K562 (cell line): ENCODE measurements around the gene MACROD2. TPM values are rescaled to one million over a fixed set of nuclear protein-coding genes. Genes with fewer than 3 reads are reported as not detected.

Experiments
- ATAC-seq: fragments of 200-7000 bp; cut with Tn5 transposase; 3 replicates; pipeline ENCODE4 v1.9.1; 2020; ENCODE audit warnings: moderate library complexity
- BruUV-seq: library from RNA; stranded (reverse); fragments of 400-500 nt; replicated peaks from 2 replicates; lab custom pipeline; 2021; lab: Mats Ljungman, UMichigan
- CTCF ChIA-PET: fragments of 300-600 bp; formaldehyde crosslinking; extraction: SDS; loops from one replicate; lab custom pipeline; 2021; ENCODE audit warnings: low intra/inter-chr PET ratio; lab: Yijun Ruan, JAX
- POLR2A ChIA-PET: fragments of 300-600, 350-650 bp; sonication (Branson Sonifier 250); formaldehyde crosslinking; extraction: SDS; loops from one replicate; lab custom pipeline; 2021; ENCODE audit warnings: antibody characterized with exemption, inconsistent platforms; lab: Yijun Ruan, JAX
- DNase-seq, 4 experiments: peaks; one replicate each; pipeline versions ENCODE4 v3.0.0 to v3.0.0-alpha.2; 2011 to 2018; ENCODE audit warnings: low spot score in 3 of 4, mixed read lengths in 3 of 4; ENCODE audit errors: extremely low read depth in 1 of 4
- FAIRE-seq: peaks from 2 replicates; lab custom pipeline; 2011; peaks lifted over from hg19 to GRCh38; lab: Jason Lieb, UNC
- H2AFZ ChIP-seq: 2 replicates; pipeline ENCODE4 v1.6.0; 2011; ENCODE audit warnings: low read depth, low read length, control low read depth, inconsistent platforms
- H3K27ac ChIP-seq: fragments of 200-600 bp; 3 replicates; pipeline ENCODE4 v1.8.0; 2011; ENCODE audit warnings: low read depth, mild to moderate bottlenecking, control low read depth, inconsistent platforms, low read length, moderate library complexity, mixed read lengths; ENCODE audit errors: extremely low read depth
- H3K27me3 ChIP-seq, 2 experiments: fragments of 300-600 bp in 1 of 2; 2 replicates in 1 of 2; 3 replicates in 1 of 2; pipeline versions ENCODE4 v1.6.0 to v1.8.0; 2011; ENCODE audit warnings: inconsistent platforms in 2 of 2, low read length in 2 of 2, mild to moderate bottlenecking in 1 of 2, mixed read lengths in 1 of 2, moderate library complexity in 1 of 2; ENCODE audit not compliant: control insufficient read depth in 2 of 2, insufficient read depth in 2 of 2
- H3K36me3 ChIP-seq: fragments of 300-600 bp; 3 replicates; pipeline ENCODE4 v1.8.0; 2011; ENCODE audit warnings: mild to moderate bottlenecking, low read length, inconsistent platforms; ENCODE audit not compliant: control insufficient read depth, insufficient read depth
- H3K4me1 ChIP-seq, 2 experiments: fragments of 200-600 bp in 1 of 2; replicated peaks in 1 of 2; 2 replicates in 1 of 2; 3 replicates in 1 of 2; pipeline versions ENCODE4 v1.5.1 to v1.8.0; 2011; ENCODE audit warnings: inconsistent platforms in 2 of 2, low read length in 2 of 2, mild to moderate bottlenecking in 1 of 2, mixed read lengths in 1 of 2, moderate library complexity in 1 of 2; ENCODE audit not compliant: control insufficient read depth in 2 of 2, insufficient read depth in 2 of 2
- H3K4me2 ChIP-seq: 2 replicates; pipeline ENCODE4 v1.6.1; 2011; ENCODE audit warnings: low read length, control low read depth, inconsistent platforms, mixed read lengths; ENCODE audit not compliant: insufficient read depth
- H3K4me3 ChIP-seq: fragments of 200-600 bp; sonication (generic), shearing (Covaris generic); 2 replicates; pipeline ENCODE4 v1.5.1; 2016; ENCODE audit warnings: control low read depth, inconsistent platforms
- H3K79me2 ChIP-seq: fragments of 200-600 bp; 3 replicates; pipeline ENCODE4 v1.8.0; 2011; ENCODE audit warnings: low read length, inconsistent platforms; ENCODE audit not compliant: control insufficient read depth, insufficient read depth
- H3K9ac ChIP-seq, 2 experiments: 2 replicates each; pipeline versions ENCODE4 v1.6.0 to v1.6.1; 2011; ENCODE audit warnings: low read depth in 2 of 2, low read length in 2 of 2, control low read depth in 1 of 2, inconsistent platforms in 1 of 2, mild to moderate bottlenecking in 1 of 2, mixed read lengths in 1 of 2; ENCODE audit not compliant: insufficient read depth in 1 of 2
- H3K9me1 ChIP-seq: one replicate; pipeline ENCODE4 v1.6.0; 2011; ENCODE audit warnings: inconsistent platforms, mild to moderate bottlenecking, low read length, moderate library complexity; ENCODE audit not compliant: control insufficient read depth, insufficient read depth
- H3K9me3 ChIP-seq: replicated peaks from 2 replicates; pipeline ENCODE4 v1.5.1; 2011; ENCODE audit warnings: low read depth, low read length, inconsistent platforms; ENCODE audit not compliant: control insufficient read depth, insufficient read depth
- H4K20me1 ChIP-seq: replicated peaks from 2 replicates; pipeline ENCODE4 v1.6.1; 2011; ENCODE audit warnings: low read length, inconsistent platforms, mixed read lengths; ENCODE audit not compliant: control insufficient read depth, insufficient read depth
- BCL6 ChIP-seq: fragments of 250-450 bp; sonication (Bioruptor Pico); IDR thresholded peaks from 2 replicates; pipeline ENCODE4 v1.4.0; 2020
- CBX1 ChIP-seq: sonication (generic); IDR thresholded peaks from 2 replicates; pipeline ENCODE4 v1.6.1; 2016; ENCODE audit warnings: antibody characterized with exemption, low read depth, mild to moderate bottlenecking
- DACH1 ChIP-seq: fragments of 450-650 bp; IDR thresholded peaks from 2 replicates; pipeline ENCODE4 v1.6.1; 2018; ENCODE audit not compliant: partially characterized antibody
- GATAD2A ChIP-seq: fragments of 450-650 bp; IDR thresholded peaks from 2 replicates; pipeline ENCODE4 v1.6.1; 2017
- KLF10 ChIP-seq: fragments of 250-450 bp; sonication (Bioruptor Pico); IDR thresholded peaks from 2 replicates; pipeline ENCODE4 v1.6.1; 2021; ENCODE audit warnings: matching md5 sums
- PTBP1 ChIP-seq: fragments of 200-400 bp; formaldehyde crosslinking; IDR thresholded peaks from 2 replicates; pipeline ENCODE4 v1.6.1; 2017; ENCODE audit warnings: low read depth, low read length
- TRIM24 ChIP-seq, 2 experiments: fragments of 450-650 bp; IDR thresholded peaks; 2 replicates each; pipeline ENCODE4 v1.6.1; 2016
- ZNF12 ChIP-seq: sonication (generic); formaldehyde crosslinking; IDR thresholded peaks from 2 replicates; pipeline ENCODE4 v1.4.0; 2020; ENCODE audit warnings: mild to moderate bottlenecking, missing genetic modification reagents
- WGBS: fragments of 100-300 bp; shearing (Covaris generic); methylation state at CpG from one replicate; pipeline ENCODE4 v1.1.6; 2016; ENCODE audit warnings: low coverage, mixed read lengths; ENCODE audit not compliant: insufficient coverage; ENCODE audit errors: missing lambda C conversion rate; 5-methylcytosine and 5-hydroxymethylcytosine counted together
- in situ Hi-C: fragments of 300-500 bp; cut with MboI; formaldehyde crosslinking; loops from 4 replicates; pipeline ENCODE4 v1.15.0; 2018; ENCODE audit warnings: inconsistent platforms, mixed read lengths
- intact Hi-C: fragments of 100-400 bp; cut with micrococcal nuclease; formaldehyde crosslinking; loops from 2 replicates; pipeline ENCODE4 v1.14.2; 2022
- polyA plus RNA-seq, 8 experiments: library from polyadenylated mRNA; depleted of rRNA in 4 of 8; stranded (reverse) in 5 of 8; unstranded in 3 of 8; fragments of >200 nt; fragmentation: Nextera tagmentation in 2 of 8; fragmentation: Illumina TruSeq in 1 of 8; extraction: Ambion mirVana in 2 of 8; extraction: Trizol in 1 of 8; gene quantifications; 2 replicates each; pipeline versions ENCODE4 v1.2.1 to v1.2.3, GENCODE V29; 2011 to 2014; ENCODE audit warnings: inconsistent platforms in 1 of 8, missing spikeins in 1 of 8
- total RNA-seq, 7 experiments: library from RNA; depleted of rRNA in 6 of 7; stranded (reverse); fragments of >200 nt in 6 of 7; fragmentation: Illumina TruSeq in 2 of 7; extraction: Trizol in 2 of 7; gene quantifications; 2 replicates each; pipeline versions ENCODE4 v1.2.1 to v1.2.3, GENCODE V29; 2011 to 2021; ENCODE audit warnings: low replicate concordance in 1 of 7
- TF ChIP-seq, protein P1 (sequence below): fragments of 450-650 bp; formaldehyde crosslinking; IDR thresholded peaks from 2 replicates; pipeline ENCODE4 v1.4.0; 2022; ENCODE audit warnings: missing genetic modification characterization
- TF ChIP-seq, protein P2 (sequence below): fragments of 200-400 bp; formaldehyde crosslinking; IDR thresholded peaks from 2 replicates; pipeline ENCODE4 v1.6.1; 2017; ENCODE audit warnings: mild to moderate bottlenecking, low read depth, low read length, moderate library complexity
- TF ChIP-seq, protein P3 (sequence below): fragments of 200-800 bp; sonication (Bioruptor generic); IDR thresholded peaks from 2 replicates; pipeline ENCODE4 v1.6.1; 2017; ENCODE audit warnings: missing genetic modification characterization, missing compliant biosample characterization
- TF ChIP-seq, protein P4 (sequence below): IDR thresholded peaks from 3 replicates; pipeline ENCODE4 v1.6.1; 2011; ENCODE audit warnings: borderline replicate concordance, mild to moderate bottlenecking; ENCODE audit not compliant: insufficient read length, insufficient read depth
- TF ChIP-seq, protein P5 (sequence below): fragments of 450-650 bp; IDR thresholded peaks from 2 replicates; pipeline ENCODE4 v1.7.0; 2016; ENCODE audit warnings: borderline replicate concordance
- TF ChIP-seq, protein P6 (sequence below): fragments of 450-650 bp; IDR thresholded peaks from 2 replicates; pipeline ENCODE4 v1.6.1; 2018; ENCODE audit warnings: mild to moderate bottlenecking, low read depth; ENCODE audit not compliant: partially characterized antibody

The MACROD2 gene
- total and polyA plus RNA-seq, 9 of the 15 experiments (the other 6 are each of a cell fraction or from before 2014, with no cell fraction given), result not detected

DNA sequence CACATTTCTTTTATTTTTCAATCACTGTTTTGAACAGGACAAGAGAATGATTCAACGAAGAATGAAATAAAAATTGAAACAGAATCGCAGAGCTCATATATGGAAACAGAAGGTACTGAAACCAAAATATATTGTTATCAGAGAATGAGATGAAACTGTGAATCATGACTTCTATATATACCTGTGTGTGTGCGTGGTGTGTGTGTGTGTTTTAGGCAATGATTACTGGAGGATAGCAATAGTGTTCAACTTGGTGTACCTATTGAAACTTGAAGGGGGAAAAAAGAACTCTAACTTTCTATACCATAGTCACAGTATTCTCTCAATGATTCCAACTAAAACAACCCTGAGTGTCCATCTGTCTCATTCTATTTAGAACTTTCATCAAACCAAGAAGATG is 1991.4 kb downstream of the MACROD2 start:
- Histone ChIP-seq H3K36me3 (no peaks in the 10 kb centered on the region), H3K4me2 (no peak overlapping the region), H3K9ac (no peak overlapping the region), H3K9me1 (no peaks in the 10 kb centered on the region), H3K27ac (no peak overlapping the region), H3K4me1 (no peaks in the 10 kb centered on the region), H3K4me3 (no peak overlapping the region), H4K20me1 (no peaks in the 10 kb centered on the region), H3K9me3 (no peaks in the 10 kb centered on the region), H3K79me2 (no peaks in the 10 kb centered on the region), H2AFZ (no peak overlapping the region), H3K27me3 (no peaks in the 10 kb centered on the region)
- no peak for ATAC-seq
- WGBS, result 3% methylated on average over 3 of the region's 3 CpGs
- DNase-seq, result no peak
- no TSS peak for BruUV-seq
- in situ Hi-C loops (no loop called here), intact Hi-C loops (no loop called here)
- no peak for FAIRE-seq
- ChIA-PET CTCF (no interaction called here), POLR2A (no interaction called here)
- no peak for TF ChIP-seq ZNF12 (CRISPR knock-in tag)
- TF ChIP-seq CBX1, result no peak
- no peak for TF ChIP-seq TRIM24 (IDR thresholded peaks at IDR 0.05)
- TF ChIP-seq, protein P1, sequence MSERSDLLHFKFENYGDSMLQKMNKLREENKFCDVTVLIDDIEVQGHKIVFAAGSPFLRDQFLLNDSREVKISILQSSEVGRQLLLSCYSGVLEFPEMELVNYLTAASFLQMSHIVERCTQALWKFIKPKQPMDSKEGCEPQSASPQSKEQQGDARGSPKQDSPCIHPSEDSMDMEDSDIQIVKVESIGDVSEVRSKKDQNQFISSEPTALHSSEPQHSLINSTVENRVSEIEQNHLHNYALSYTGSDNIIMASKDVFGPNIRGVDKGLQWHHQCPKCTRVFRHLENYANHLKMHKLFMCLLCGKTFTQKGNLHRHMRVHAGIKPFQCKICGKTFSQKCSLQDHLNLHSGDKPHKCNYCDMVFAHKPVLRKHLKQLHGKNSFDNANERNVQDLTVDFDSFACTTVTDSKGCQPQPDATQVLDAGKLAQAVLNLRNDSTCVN, result no peak
- TF ChIP-seq, protein P2, sequence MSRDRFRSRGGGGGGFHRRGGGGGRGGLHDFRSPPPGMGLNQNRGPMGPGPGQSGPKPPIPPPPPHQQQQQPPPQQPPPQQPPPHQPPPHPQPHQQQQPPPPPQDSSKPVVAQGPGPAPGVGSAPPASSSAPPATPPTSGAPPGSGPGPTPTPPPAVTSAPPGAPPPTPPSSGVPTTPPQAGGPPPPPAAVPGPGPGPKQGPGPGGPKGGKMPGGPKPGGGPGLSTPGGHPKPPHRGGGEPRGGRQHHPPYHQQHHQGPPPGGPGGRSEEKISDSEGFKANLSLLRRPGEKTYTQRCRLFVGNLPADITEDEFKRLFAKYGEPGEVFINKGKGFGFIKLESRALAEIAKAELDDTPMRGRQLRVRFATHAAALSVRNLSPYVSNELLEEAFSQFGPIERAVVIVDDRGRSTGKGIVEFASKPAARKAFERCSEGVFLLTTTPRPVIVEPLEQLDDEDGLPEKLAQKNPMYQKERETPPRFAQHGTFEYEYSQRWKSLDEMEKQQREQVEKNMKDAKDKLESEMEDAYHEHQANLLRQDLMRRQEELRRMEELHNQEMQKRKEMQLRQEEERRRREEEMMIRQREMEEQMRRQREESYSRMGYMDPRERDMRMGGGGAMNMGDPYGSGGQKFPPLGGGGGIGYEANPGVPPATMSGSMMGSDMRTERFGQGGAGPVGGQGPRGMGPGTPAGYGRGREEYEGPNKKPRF, result no peak
- TF ChIP-seq, protein P3, sequence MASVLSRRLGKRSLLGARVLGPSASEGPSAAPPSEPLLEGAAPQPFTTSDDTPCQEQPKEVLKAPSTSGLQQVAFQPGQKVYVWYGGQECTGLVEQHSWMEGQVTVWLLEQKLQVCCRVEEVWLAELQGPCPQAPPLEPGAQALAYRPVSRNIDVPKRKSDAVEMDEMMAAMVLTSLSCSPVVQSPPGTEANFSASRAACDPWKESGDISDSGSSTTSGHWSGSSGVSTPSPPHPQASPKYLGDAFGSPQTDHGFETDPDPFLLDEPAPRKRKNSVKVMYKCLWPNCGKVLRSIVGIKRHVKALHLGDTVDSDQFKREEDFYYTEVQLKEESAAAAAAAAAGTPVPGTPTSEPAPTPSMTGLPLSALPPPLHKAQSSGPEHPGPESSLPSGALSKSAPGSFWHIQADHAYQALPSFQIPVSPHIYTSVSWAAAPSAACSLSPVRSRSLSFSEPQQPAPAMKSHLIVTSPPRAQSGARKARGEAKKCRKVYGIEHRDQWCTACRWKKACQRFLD (CRISPR knock-in tag), result no peak
- TF ChIP-seq, protein P4, sequence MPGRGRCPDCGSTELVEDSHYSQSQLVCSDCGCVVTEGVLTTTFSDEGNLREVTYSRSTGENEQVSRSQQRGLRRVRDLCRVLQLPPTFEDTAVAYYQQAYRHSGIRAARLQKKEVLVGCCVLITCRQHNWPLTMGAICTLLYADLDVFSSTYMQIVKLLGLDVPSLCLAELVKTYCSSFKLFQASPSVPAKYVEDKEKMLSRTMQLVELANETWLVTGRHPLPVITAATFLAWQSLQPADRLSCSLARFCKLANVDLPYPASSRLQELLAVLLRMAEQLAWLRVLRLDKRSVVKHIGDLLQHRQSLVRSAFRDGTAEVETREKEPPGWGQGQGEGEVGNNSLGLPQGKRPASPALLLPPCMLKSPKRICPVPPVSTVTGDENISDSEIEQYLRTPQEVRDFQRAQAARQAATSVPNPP, result no peak
- no peak for TF ChIP-seq KLF10 (CRISPR knock-in tag)
- TF ChIP-seq GATAD2A, result no peak
- TF ChIP-seq, protein P5, sequence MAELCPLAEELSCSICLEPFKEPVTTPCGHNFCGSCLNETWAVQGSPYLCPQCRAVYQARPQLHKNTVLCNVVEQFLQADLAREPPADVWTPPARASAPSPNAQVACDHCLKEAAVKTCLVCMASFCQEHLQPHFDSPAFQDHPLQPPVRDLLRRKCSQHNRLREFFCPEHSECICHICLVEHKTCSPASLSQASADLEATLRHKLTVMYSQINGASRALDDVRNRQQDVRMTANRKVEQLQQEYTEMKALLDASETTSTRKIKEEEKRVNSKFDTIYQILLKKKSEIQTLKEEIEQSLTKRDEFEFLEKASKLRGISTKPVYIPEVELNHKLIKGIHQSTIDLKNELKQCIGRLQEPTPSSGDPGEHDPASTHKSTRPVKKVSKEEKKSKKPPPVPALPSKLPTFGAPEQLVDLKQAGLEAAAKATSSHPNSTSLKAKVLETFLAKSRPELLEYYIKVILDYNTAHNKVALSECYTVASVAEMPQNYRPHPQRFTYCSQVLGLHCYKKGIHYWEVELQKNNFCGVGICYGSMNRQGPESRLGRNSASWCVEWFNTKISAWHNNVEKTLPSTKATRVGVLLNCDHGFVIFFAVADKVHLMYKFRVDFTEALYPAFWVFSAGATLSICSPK, result no peak
- TF ChIP-seq PTBP1, result no peak
- TF ChIP-seq BCL6 (CRISPR knock-in tag), result no peak
- TF ChIP-seq DACH1, result no peak
- TF ChIP-seq, protein P6, sequence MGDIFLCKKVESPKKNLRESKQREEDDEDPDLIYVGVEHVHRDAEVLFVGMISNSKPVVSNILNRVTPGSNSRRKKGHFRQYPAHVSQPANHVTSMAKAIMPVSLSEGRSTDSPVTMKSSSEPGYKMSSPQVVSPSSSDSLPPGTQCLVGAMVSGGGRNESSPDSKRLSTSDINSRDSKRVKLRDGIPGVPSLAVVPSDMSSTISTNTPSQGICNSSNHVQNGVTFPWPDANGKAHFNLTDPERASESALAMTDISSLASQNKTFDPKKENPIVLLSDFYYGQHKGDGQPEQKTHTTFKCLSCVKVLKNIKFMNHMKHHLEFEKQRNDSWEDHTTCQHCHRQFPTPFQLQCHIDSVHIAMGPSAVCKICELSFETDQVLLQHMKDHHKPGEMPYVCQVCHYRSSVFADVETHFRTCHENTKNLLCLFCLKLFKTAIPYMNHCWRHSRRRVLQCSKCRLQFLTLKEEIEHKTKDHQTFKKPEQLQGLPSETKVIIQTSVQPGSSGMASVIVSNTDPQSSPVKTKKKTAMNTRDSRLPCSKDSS, result no peak
